Neural cell (in vitro differentiated cells): ENCODE data around the gene BANP. TPM values are rescaled to one million over a fixed set of nuclear protein-coding genes. Genes with fewer than 3 reads are reported as not detected.

ENCODE experiments used
- H2AFZ ChIP-seq: fragments of 200-600, 300-800 bp; sonication (generic), shearing (Covaris generic); 2 replicates; pipeline ENCODE4 v1.6.0; 2014; ENCODE audit warnings: low read depth, mild to moderate bottlenecking, antibody characterized with exemption, low read length, moderate library complexity
- H3F3A ChIP-seq: fragments of 200-600 bp; shearing (Covaris generic); 2 replicates; pipeline ENCODE4 v1.6.1; 2016; ENCODE audit warnings: mild to moderate bottlenecking, moderate library complexity, mixed read lengths, antibody characterized with exemption, low read length; ENCODE audit not compliant: insufficient read depth, poor library complexity, severe bottlenecking
- H3K27ac ChIP-seq: fragments of 200-600, 300-800 bp; sonication (generic), shearing (Covaris generic); 2 replicates; pipeline ENCODE4 v1.5.1; 2014; ENCODE audit warnings: mild to moderate bottlenecking, low read length, moderate library complexity
- H3K27me3 ChIP-seq: fragments of 300-800, 200-600 bp; sonication (generic), shearing (Covaris generic); 2 replicates; pipeline ENCODE4 v1.6.0; 2014; ENCODE audit warnings: mild to moderate bottlenecking, low read depth, low read length, moderate library complexity; ENCODE audit not compliant: insufficient read depth
- H3K36me3 ChIP-seq: fragments of 300-800, 200-600 bp; sonication (generic), shearing (Covaris generic); 2 replicates; pipeline ENCODE4 v1.5.1; 2014; ENCODE audit warnings: mild to moderate bottlenecking, antibody characterized with exemption, low read length, moderate library complexity; ENCODE audit not compliant: insufficient read depth
- H3K4me2 ChIP-seq: fragments of 300-800, 200-600 bp; sonication (generic), shearing (Covaris generic); 2 replicates; pipeline ENCODE4 v1.6.0; 2014; ENCODE audit warnings: mild to moderate bottlenecking, low read length
- H3K4me3 ChIP-seq: fragments of 300-800, 200-600 bp; sonication (generic), shearing (Covaris generic); 2 replicates; pipeline ENCODE4 v1.5.1; 2014; ENCODE audit warnings: mild to moderate bottlenecking, low read length, moderate library complexity
- H3K79me2 ChIP-seq: fragments of 200-600 bp; shearing (Covaris generic); replicated peaks from 2 replicates; pipeline ENCODE4 v1.6.0; 2014; ENCODE audit warnings: mild to moderate bottlenecking, low read length, moderate library complexity; ENCODE audit not compliant: insufficient read depth
- H3K9ac ChIP-seq: fragments of 300-800, 200-600 bp; sonication (generic), shearing (Covaris generic); 2 replicates; pipeline ENCODE4 v1.6.1; 2016; ENCODE audit warnings: mild to moderate bottlenecking, low read length, mixed read lengths
- H3K9me2 ChIP-seq: fragments of 200-600 bp; shearing (Covaris generic); 2 replicates; pipeline ENCODE4 v1.6.1; 2016; ENCODE audit warnings: mild to moderate bottlenecking, low read length, mixed read lengths; ENCODE audit not compliant: insufficient read depth
- H3K9me3 ChIP-seq: fragments of 200-600, 300-800 bp; sonication (generic), shearing (Covaris generic); 2 replicates; pipeline ENCODE4 v1.6.1; 2016; ENCODE audit warnings: mild to moderate bottlenecking, mixed run types, low read length, moderate library complexity, mixed read lengths
- H4K20me1 ChIP-seq: fragments of 200-600 bp; shearing (Covaris generic); 2 replicates; pipeline ENCODE4 v1.6.1; 2016; ENCODE audit warnings: mild to moderate bottlenecking, mixed run types; ENCODE audit not compliant: insufficient read depth
- CTCF ChIP-seq: fragments of 450-650 bp; IDR thresholded peaks from 2 replicates; pipeline ENCODE4 v1.5.1; 2014; ENCODE audit warnings: antibody characterized with exemption, mild to moderate bottlenecking, moderate library complexity; ENCODE audit not compliant: poor library complexity, severe bottlenecking
- EP300 ChIP-seq: fragments of 450-650 bp; conservative IDR thresholded peaks from 2 replicates; pipeline ENCODE4 v1.6.1; 2014; ENCODE audit warnings: antibody characterized with exemption, mild to moderate bottlenecking, moderate library complexity; ENCODE audit not compliant: poor library complexity, severe bottlenecking
- EZH2 ChIP-seq: fragments of 200-600, 300-800 bp; shearing (Covaris generic), sonication (generic); IDR thresholded peaks from 2 replicates; pipeline ENCODE4 v1.6.1; 2014; ENCODE audit warnings: antibody characterized with exemption, low read length, borderline replicate concordance, mild to moderate bottlenecking; ENCODE audit not compliant: insufficient read depth, poor library complexity, severe bottlenecking
- MXI1 ChIP-seq: fragments of 450-650 bp; conservative IDR thresholded peaks from 2 replicates; pipeline ENCODE4 v1.6.1; 2014; ENCODE audit warnings: antibody characterized with exemption, mild to moderate bottlenecking; ENCODE audit not compliant: poor library complexity, severe bottlenecking
- POLR2AphosphoS5 ChIP-seq: IDR thresholded peaks from 2 replicates; pipeline ENCODE4 v1.6.1; 2012
- RAD21 ChIP-seq: fragments of 450-650 bp; conservative IDR thresholded peaks from 2 replicates; pipeline ENCODE4 v1.6.1; 2014; ENCODE audit warnings: antibody characterized with exemption, mild to moderate bottlenecking, moderate library complexity
- SMC3 ChIP-seq: fragments of 450-650 bp; conservative IDR thresholded peaks from 2 replicates; pipeline ENCODE4 v1.6.1; 2014; ENCODE audit warnings: antibody characterized with exemption, mild to moderate bottlenecking, moderate library complexity; ENCODE audit not compliant: poor library complexity
- TAF1 ChIP-seq: IDR thresholded peaks from 2 replicates; pipeline ENCODE4 v1.6.1; 2012; ENCODE audit warnings: low read depth
- polyA plus RNA-seq: library from polyadenylated mRNA; depleted of rRNA; stranded (reverse); fragments of >200 nt; gene quantifications from 2 replicates; pipeline ENCODE4 v1.2.3, GENCODE V29; 2014
- TF ChIP-seq, protein P1 (sequence below): IDR thresholded peaks from 2 replicates; pipeline ENCODE4 v1.6.1; 2012; ENCODE audit warnings: borderline replicate concordance

BANP gene
- polyA plus RNA-seq, 1 donor from 2014 or later: 20.6 TPM

GRCh38 chr16:87963400-87963799, 12.2 kb downstream of the BANP start:
- no peak overlapping the region for H3K4me2 ChIP-seq

DNA sequence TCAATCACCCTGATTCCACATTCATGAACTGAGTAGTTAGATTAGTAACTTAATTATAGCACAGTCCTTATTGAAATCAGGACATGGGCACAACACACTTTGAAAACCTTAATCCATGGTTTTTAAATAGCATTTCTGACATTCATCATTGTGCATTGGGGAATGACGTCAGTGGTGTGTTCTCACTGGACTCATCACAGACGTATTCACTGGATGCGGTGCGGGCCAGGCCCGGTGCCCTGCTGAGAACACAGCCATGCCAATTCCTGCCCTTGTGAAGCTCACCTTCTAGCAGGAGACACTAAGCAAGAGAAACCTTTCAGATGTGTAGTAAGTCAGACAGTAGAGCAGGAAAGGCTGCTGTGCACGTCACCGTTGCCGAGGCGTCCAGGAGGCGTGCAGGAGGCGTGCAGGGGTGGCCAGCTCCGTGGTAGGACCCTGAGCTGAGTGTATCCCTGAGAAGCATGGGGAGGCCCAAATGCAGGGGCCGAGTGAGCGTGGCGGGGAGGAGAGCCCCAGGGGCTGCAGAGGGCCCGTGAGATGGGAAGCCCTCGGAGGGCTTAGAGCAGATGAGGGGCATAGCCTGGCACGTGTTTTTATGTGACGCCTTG, 12.9 kb downstream of the BANP start:
- no peaks in the 10 kb centered on the region for H3K27me3 ChIP-seq
- peaks cover 24% of the 10 kb centered on the region for H3K79me2 ChIP-seq
- no peaks in the 10 kb centered on the region for H3K36me3 ChIP-seq
- H3K9ac ChIP-seq: no peak overlapping the region
- H3K27ac ChIP-seq: no peak overlapping the region
- H3K4me2 ChIP-seq: no peak overlapping the region
- no peaks in the 10 kb centered on the region for H4K20me1 ChIP-seq
- H3F3A ChIP-seq: no peaks in the 10 kb centered on the region
- H2AFZ ChIP-seq: no peak overlapping the region
- no peaks in the 10 kb centered on the region for H3K9me2 ChIP-seq
- H3K9me3 ChIP-seq: no peaks in the 10 kb centered on the region
- H3K4me3 ChIP-seq: no peak overlapping the region
- TF ChIP-seq RAD21 (no peak), MXI1 (no peak), TAF1 (no peak), CTCF (no peak), POLR2AphosphoS5 (no peak), EZH2 (no peak), SMC3 (no peak)
- TF ChIP-seq, protein P1, sequence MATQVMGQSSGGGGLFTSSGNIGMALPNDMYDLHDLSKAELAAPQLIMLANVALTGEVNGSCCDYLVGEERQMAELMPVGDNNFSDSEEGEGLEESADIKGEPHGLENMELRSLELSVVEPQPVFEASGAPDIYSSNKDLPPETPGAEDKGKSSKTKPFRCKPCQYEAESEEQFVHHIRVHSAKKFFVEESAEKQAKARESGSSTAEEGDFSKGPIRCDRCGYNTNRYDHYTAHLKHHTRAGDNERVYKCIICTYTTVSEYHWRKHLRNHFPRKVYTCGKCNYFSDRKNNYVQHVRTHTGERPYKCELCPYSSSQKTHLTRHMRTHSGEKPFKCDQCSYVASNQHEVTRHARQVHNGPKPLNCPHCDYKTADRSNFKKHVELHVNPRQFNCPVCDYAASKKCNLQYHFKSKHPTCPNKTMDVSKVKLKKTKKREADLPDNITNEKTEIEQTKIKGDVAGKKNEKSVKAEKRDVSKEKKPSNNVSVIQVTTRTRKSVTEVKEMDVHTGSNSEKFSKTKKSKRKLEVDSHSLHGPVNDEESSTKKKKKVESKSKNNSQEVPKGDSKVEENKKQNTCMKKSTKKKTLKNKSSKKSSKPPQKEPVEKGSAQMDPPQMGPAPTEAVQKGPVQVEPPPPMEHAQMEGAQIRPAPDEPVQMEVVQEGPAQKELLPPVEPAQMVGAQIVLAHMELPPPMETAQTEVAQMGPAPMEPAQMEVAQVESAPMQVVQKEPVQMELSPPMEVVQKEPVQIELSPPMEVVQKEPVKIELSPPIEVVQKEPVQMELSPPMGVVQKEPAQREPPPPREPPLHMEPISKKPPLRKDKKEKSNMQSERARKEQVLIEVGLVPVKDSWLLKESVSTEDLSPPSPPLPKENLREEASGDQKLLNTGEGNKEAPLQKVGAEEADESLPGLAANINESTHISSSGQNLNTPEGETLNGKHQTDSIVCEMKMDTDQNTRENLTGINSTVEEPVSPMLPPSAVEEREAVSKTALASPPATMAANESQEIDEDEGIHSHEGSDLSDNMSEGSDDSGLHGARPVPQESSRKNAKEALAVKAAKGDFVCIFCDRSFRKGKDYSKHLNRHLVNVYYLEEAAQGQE: no peak

More at GRCh38 chr16:87963400-87963799, 12.2 kb downstream of the BANP start:
- Histone ChIP-seq H3K4me3 (no peak overlapping the region), H3K36me3 (no peaks in the 10 kb centered on the region), H3F3A (no peaks in the 10 kb centered on the region), H2AFZ (no peak overlapping the region), H3K9me2 (no peaks in the 10 kb centered on the region), H3K79me2 (peaks cover 26% of the 10 kb centered on the region), H3K27me3 (no peaks in the 10 kb centered on the region), H4K20me1 (no peaks in the 10 kb centered on the region), H3K27ac (no peak overlapping the region), H3K9ac (no peak overlapping the region), H3K9me3 (no peaks in the 10 kb centered on the region)
- TF ChIP-seq POLR2AphosphoS5 (no peak), EZH2 (no peak), SMC3 (no peak), TAF1 (no peak), CTCF (no peak), RAD21 (no peak), EP300 (no peak), MXI1 (no peak)
- TF ChIP-seq, protein P1: no peak
